H1 (cell line): ENCODE results near the gene SUPT20HL1. TPM values are rescaled to one million over a fixed set of nuclear protein-coding genes. Genes with fewer than 3 reads are reported as not detected.

Experiments used
- ASH2L ChIP-seq: fragments of 200-600, 300-600 bp; sonication (generic); IDR thresholded peaks from one replicate; pipeline ENCODE4 v1.7.1; 2017; ENCODE audit warnings: low read length
- POLR2A ChIP-seq, 2 experiments: IDR thresholded peaks; 1 replicate in 1 of 2; 2 replicates in 1 of 2; pipeline ENCODE4 v1.6.1; 2011; ENCODE audit warnings: low read depth in 2 of 2, low read length in 2 of 2, mild to moderate bottlenecking in 2 of 2; ENCODE audit errors: control extremely low read depth in 1 of 2
- SUZ12 ChIP-seq: fragments of 200-600 bp; sonication (generic); IDR thresholded peaks from 2 replicates; pipeline ENCODE4 v1.6.1; 2012; ENCODE audit warnings: mild to moderate bottlenecking, inconsistent platforms, low read length, moderate library complexity, mixed read lengths
- polyA plus RNA-seq, 7 experiments: library from polyadenylated mRNA; depleted of rRNA in 3 of 7; stranded (reverse) in 5 of 7; unstranded in 2 of 7; fragments of >200 nt in 5 of 7; fragments of 200-250 nt in 2 of 7; gene quantifications; 1 replicate in 5 of 7; 2 replicates in 1 of 7; 4 replicates in 1 of 7; pipeline versions ENCODE4 v1.2.1 to v1.2.3, GENCODE V29; 2011 to 2013; ENCODE audit warnings: missing spikeins in 2 of 7, mixed read lengths in 2 of 7
- total RNA-seq: library from RNA; stranded (reverse); fragmentation: NEBNext Ultra II Directional; extraction: Animal tissue kit (Norgen Biotek cat#: 25700); gene quantifications from 2 replicates; pipeline ENCODE4 v1.2.1, GENCODE V29; 2021

The SUPT20HL1 gene
- total and polyA plus RNA-seq, 2 of the 8 experiments (the other 6 are each of a cell fraction or from before 2014, with no cell fraction given), result not detected

DNA sequence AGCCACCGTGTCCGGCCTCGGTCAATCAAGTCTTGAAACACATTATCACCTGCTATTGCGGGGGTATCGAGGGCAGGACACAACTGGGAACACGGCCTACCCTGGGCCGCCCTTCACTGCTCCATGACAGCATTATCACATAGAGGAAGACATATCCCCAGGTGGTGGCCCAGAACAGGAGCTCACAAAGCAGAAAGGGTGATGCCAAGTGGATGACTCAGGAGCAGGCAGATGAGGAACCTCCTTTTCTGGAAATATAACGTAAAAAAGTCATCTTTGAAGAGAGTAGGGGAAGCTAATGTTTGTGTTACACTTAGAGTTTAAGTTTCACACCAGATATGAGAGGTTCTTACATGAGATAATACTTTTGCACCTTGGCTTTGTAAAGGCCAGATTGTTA is 5.3 kb upstream of the SUPT20HL1 start (continued):
- TF ChIP-seq ASH2L (no peak), SUZ12 (no peak), POLR2A (IDR thresholded peaks at IDR 0.05; ENCODE audit: control extremely low read depth in 1 of 2, low read depth in 2 of 2, low read length in 2 of 2) (no peak)
- TF ChIP-seq, all 59 proteins: peak for 0
